MCF 10A (cell line): ENCODE measurements around the gene LRRC63. TPM values are rescaled to one million over a fixed set of nuclear protein-coding genes. Genes with fewer than 3 reads are reported as not detected.

Experiments used
- BruUV-seq: library from RNA; stranded (reverse); fragments of 400-500 nt; replicated peaks from 2 replicates; lab custom pipeline; 2021; lab: Mats Ljungman, UMichigan
- CTCF ChIA-PET: fragments of 300-600 bp; sonication (Branson Sonifier 250); formaldehyde crosslinking; extraction: SDS; loops from one replicate; lab custom pipeline; 2021; ENCODE audit warnings: antibody characterized with exemption, inconsistent platforms; lab: Yijun Ruan, JAX
- POLR2A ChIA-PET: fragments of 300-600, 350-650 bp; sonication (Branson Sonifier 250); formaldehyde crosslinking; extraction: SDS; loops from one replicate; lab custom pipeline; 2020; ENCODE audit warnings: antibody characterized with exemption, inconsistent platforms; lab: Yijun Ruan, JAX
- DNase-seq: peaks from one replicate; pipeline ENCODE4 v3.0.0-alpha.2; 2018; ENCODE audit not compliant: unreplicated experiment
- H3K27ac Mint-ChIP-seq: one replicate; pipeline ENCODE4 v1.8.0; 2022; ENCODE audit warnings: mild to moderate bottlenecking, low read depth, mixed read lengths; ENCODE audit not compliant: unreplicated experiment
- H3K27me3 Mint-ChIP-seq: one replicate; pipeline ENCODE4 v1.8.0; 2022; ENCODE audit warnings: mixed read lengths; ENCODE audit not compliant: insufficient read depth, unreplicated experiment
- H3K36me3 Mint-ChIP-seq: one replicate; pipeline ENCODE4 v1.8.0; 2022; ENCODE audit warnings: mild to moderate bottlenecking, moderate library complexity, mixed read lengths; ENCODE audit not compliant: insufficient read depth, unreplicated experiment
- H3K4me1 Mint-ChIP-seq: one replicate; pipeline ENCODE4 v1.8.0; 2022; ENCODE audit warnings: mixed read lengths; ENCODE audit not compliant: insufficient read depth, unreplicated experiment
- H3K4me3 Mint-ChIP-seq: one replicate; pipeline ENCODE4 v1.8.0; 2022; ENCODE audit warnings: mild to moderate bottlenecking, moderate library complexity, mixed read lengths; ENCODE audit not compliant: unreplicated experiment
- H3K9me3 Mint-ChIP-seq: one replicate; pipeline ENCODE4 v1.8.0; 2022; ENCODE audit warnings: mixed read lengths; ENCODE audit not compliant: unreplicated experiment
- CTCF ChIP-seq: fragments of 200-600 bp; IDR thresholded peaks from one replicate; pipeline ENCODE4 v1.8.0; 2022; ENCODE audit warnings: antibody characterized with exemption, mild to moderate bottlenecking; ENCODE audit not compliant: unreplicated experiment
- intact Hi-C: fragments of 100-400 bp; cut with micrococcal nuclease; formaldehyde crosslinking; loops from 2 replicates; pipeline ENCODE4 v1.14.1; 2022
- total RNA-seq: library from RNA; stranded (reverse); gene quantifications from 2 replicates; pipeline ENCODE4 v1.2.3, GENCODE V29; 2022

The LRRC63 gene
- total RNA-seq, 1 experiment from 2014 or later = not detected

- ChIA-PET POLR2A (interaction anchor here (0.6 kb wide), 1 partner anchor 151 kb away, joined by 3 read pairs; no protein-coding TSS in a partner anchor), CTCF (interaction anchor here (0.7 kb wide), 1 partner anchor 1538 kb away, joined by 3 read pairs; no protein-coding TSS in a partner anchor)
- intact Hi-C loops = no loop called here
- no peak overlapping the region for H3K4me3 Mint-ChIP-seq
- no peak for TF ChIP-seq CTCF
- H3K27me3 Mint-ChIP-seq = peaks cover 61% of the 10 kb centered on the region
- peaks cover 11% of the 10 kb centered on the region for H3K9me3 Mint-ChIP-seq
- DNase-seq = no peak
- H3K36me3 Mint-ChIP-seq = peaks cover 6% of the 10 kb centered on the region
- no peaks in the 10 kb centered on the region for H3K4me1 Mint-ChIP-seq
- H3K27ac Mint-ChIP-seq = no peak overlapping the region
- no TSS peak for BruUV-seq
Observed at GRCh38 chr13:46235286-46235685, 23.6 kb downstream of the LRRC63 start.

GRCh38 chr13:46265292-46265691, 53.6 kb downstream of the LRRC63 start:
- H3K4me3 Mint-ChIP-seq = no peak overlapping the region
- TF ChIP-seq CTCF = no peak
- intact Hi-C loops = no loop called here
- ChIA-PET CTCF (no interaction called here), POLR2A (no interaction called here)
- no peaks in the 10 kb centered on the region for H3K36me3 Mint-ChIP-seq
- H3K27ac Mint-ChIP-seq = no peak overlapping the region
- no peak for DNase-seq
- peaks cover 60% of the 10 kb centered on the region for H3K27me3 Mint-ChIP-seq
- no peaks in the 10 kb centered on the region for H3K4me1 Mint-ChIP-seq
- no TSS peak for BruUV-seq
- H3K9me3 Mint-ChIP-seq = no peaks in the 10 kb centered on the region

GRCh38 chr13:46267166-46267565, 55.4 kb downstream of the LRRC63 start:
- POLR2A ChIA-PET = no interaction called here
- Mint-ChIP-seq H3K36me3 (no peaks in the 10 kb centered on the region), H3K9me3 (no peaks in the 10 kb centered on the region), H3K4me1 (no peaks in the 10 kb centered on the region), H3K4me3 (no peak overlapping the region), H3K27ac (no peak overlapping the region), H3K27me3 (peaks cover 50% of the 10 kb centered on the region)
- intact Hi-C loops = no loop called here
- TF ChIP-seq CTCF = no peak
- peak; percentile 21 for DNase-seq
- no TSS peak for BruUV-seq
- CTCF ChIA-PET = no interaction called here

- TF ChIP-seq CTCF = no peak
- Mint-ChIP-seq H3K4me1 (no peaks in the 10 kb centered on the region), H3K9me3 (no peaks in the 10 kb centered on the region), H3K36me3 (peaks cover 8% of the 10 kb centered on the region), H3K27ac (no peak overlapping the region), H3K27me3 (peaks cover 52% of the 10 kb centered on the region), H3K4me3 (no peak overlapping the region)
- no peak for DNase-seq
- ChIA-PET CTCF (no interaction called here), POLR2A (interaction anchor here (0.6 kb wide), 1 partner anchor 500 kb away, joined by 3 read pairs; no protein-coding TSS in a partner anchor)
- intact Hi-C loops = no loop called here
- no TSS peak for BruUV-seq
Observed at GRCh38 chr13:46270416-46270815, 58.7 kb downstream of the LRRC63 start.
